Urinary bladder (tissue), 4 donors: Measurements from ENCODE around the gene C15orf39. TPM values are rescaled to one million over a fixed set of nuclear protein-coding genes. Genes with fewer than 3 reads are reported as not detected.
"Not testable (repeated sequence)": the region's sequence is repeated elsewhere in the genome, so short reads cannot be mapped to it uniquely, and the experiment has no call there.

ENCODE experiments used
- DNase-seq: peaks from one replicate; pipeline ENCODE4 v3.0.0-alpha.2; 2015; ENCODE audit errors: extremely low spot score
- H3K27ac ChIP-seq: one replicate; pipeline ENCODE4 v1.5.1; 2013; ENCODE audit warnings: low read depth, mild to moderate bottlenecking, moderate library complexity
- H3K36me3 ChIP-seq: one replicate; pipeline ENCODE4 v1.6.1; 2013; ENCODE audit warnings: mild to moderate bottlenecking, moderate library complexity; ENCODE audit not compliant: insufficient read depth
- H3K4me1 ChIP-seq: one replicate; pipeline ENCODE4 v1.6.1; 2013; ENCODE audit warnings: mild to moderate bottlenecking, moderate library complexity; ENCODE audit not compliant: insufficient read depth
- H3K4me3 ChIP-seq: one replicate; pipeline ENCODE4 v1.5.1; 2013; ENCODE audit warnings: low read depth, low read length
- WGBS: extraction: QIAGEN DNeasy Blood & Tissue Kit; methylation state at CpG from one replicate; pipeline ENCODE4 v1.1.7; 2013; 5-methylcytosine and 5-hydroxymethylcytosine counted together
- polyA plus RNA-seq: library from polyadenylated mRNA; stranded (reverse); fragments of 200-250 nt; gene quantifications from one replicate; pipeline ENCODE4 v1.2.3, GENCODE V29; 2013
- total RNA-seq: library from RNA; depleted of rRNA; stranded (reverse); fragments of >200 nt; gene quantifications from one replicate; pipeline ENCODE4 v1.2.3, GENCODE V29; 2014
- donor health status: healthy with polysubstance abuse.
- donor health status: healthy.

C15orf39 gene
- total and polyA plus RNA-seq, 2 donors = 4.3 to 26.4 TPM

GRCh38 chr15:75231836-75232235 lies 30.2 kb downstream of the C15orf39 start:
- no peak for DNase-seq
- no peak overlapping the region for H3K27ac ChIP-seq
- 62% methylated on average over 4 of the region's 4 CpGs for WGBS
- H3K4me3 ChIP-seq = no peak overlapping the region
- no peaks in the 10 kb centered on the region for H3K4me1 ChIP-seq
- H3K36me3 ChIP-seq = no peaks in the 10 kb centered on the region

DNA sequence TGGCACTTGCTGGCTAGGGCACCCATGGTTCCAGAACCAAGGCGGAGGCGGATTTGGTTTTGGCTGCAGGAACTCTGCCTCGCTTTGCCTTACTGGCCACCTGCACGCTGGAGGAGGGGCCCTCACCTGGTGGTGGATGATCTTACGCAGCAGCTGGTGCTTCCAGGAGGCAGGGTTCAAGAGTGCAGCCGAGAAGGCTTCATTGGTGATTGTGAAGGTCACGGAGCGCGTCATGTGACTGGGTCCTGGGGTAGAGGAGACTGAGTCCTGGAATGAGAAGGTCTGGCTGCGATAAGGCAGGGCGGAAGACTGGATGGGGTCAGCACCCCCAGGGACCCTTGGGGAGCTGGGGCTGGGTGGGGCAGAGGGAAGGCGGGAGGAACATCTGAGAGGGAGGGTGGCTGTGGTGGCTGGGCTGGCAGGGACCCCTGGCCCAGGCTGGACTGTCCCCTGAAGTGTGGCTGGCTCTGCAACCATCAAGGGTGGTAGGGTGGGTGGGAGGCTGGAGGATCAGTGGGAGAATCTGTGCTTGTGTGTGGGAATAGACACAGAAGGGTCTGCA lies 30.7 kb downstream of the C15orf39 start:
- H3K27ac ChIP-seq = no peak overlapping the region
- DNase-seq = no peak
- no peak overlapping the region for H3K4me3 ChIP-seq
- H3K36me3 ChIP-seq = no peaks in the 10 kb centered on the region
- WGBS = 92% methylated on average over 12 of the region's 12 CpGs
- H3K4me1 ChIP-seq = no peaks in the 10 kb centered on the region

GRCh38 chr15:75232826-75233503 lies 31.3 kb downstream of the C15orf39 start:
- no peak for DNase-seq
- H3K4me1 ChIP-seq = no peaks in the 10 kb centered on the region
- WGBS = 86% methylated on average over 17 of the region's 17 CpGs

DNA sequence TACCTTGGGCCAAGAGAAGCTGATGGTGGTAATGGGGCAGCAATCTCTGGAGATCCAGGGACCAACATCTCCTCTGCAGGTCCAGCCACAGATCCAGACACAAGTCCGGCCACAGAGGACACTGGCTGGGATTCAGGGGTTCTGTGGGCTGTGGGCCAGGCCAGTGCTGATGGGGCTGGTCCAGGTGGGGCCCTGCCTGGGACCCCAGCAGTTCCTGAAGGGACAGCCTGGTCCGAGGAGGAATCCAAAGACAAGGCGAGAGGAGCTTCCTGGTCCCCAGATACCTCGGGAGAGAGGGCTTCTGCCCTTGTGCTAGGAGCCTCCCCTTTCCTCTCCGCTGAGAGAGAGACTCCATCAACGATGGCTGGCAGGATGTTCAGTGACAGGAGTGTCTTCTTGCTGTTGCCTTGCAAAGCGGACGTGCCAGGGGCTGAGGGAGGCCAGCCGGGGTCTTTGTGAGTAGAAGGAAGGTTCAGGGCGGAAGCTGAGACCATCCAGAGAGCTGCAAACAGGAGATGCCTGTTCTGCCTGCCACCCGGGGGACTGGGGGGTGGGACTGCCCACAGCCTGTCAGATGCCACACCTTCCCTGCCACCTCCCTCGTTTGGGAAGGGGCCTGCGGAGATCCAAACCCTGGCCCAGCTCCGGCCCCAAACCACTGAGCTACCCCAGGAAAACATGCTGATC lies 32.0 kb downstream of the C15orf39 start:
- no peak for DNase-seq
- 70% methylated on average over 14 of the region's 14 CpGs for WGBS
- Histone ChIP-seq H3K36me3 (no peaks in the 10 kb centered on the region), H3K4me1 (no peaks in the 10 kb centered on the region), H3K27ac (no peak overlapping the region), H3K4me3 (no peak overlapping the region)

More at GRCh38 chr15:75232826-75233503, 31.3 kb downstream of the C15orf39 start:
- H3K4me3 ChIP-seq = no peak overlapping the region
- H3K27ac ChIP-seq = no peak overlapping the region
- H3K36me3 ChIP-seq = no peaks in the 10 kb centered on the region

DNA sequence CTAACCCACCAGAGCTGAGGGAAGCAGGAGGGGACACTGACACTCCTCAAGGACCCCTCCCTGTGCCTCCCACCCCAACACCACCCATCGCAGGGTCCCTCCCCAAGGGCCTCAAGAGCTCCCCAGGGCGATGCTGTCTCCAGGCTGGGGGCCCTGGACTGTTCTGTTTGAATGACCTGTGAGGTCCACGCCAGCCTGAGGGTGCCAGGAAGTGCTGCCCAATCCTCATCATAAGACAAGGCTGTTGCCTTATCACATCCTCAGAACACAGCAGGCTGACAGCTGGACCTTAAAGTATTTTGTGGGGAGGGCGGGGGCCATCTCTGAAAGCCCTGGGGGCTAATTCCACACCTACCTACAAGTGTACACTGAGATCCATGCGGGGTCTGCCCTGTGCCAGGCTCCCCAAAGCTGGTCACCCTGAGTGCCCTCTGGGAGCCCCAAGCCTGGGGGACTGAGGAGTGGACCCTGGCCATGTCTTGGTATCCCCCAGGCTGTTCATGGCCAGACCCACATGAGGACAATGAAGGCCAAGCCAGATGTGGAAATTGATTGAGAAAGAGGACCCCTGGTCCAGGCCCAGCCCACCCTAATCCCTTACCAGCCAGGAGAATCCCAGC lies 32.6 kb downstream of the C15orf39 start:
- WGBS = 81% methylated on average over 5 of the region's 5 CpGs
- no peak for DNase-seq
- no peak overlapping the region for H3K27ac ChIP-seq
- H3K4me1 ChIP-seq = no peaks in the 10 kb centered on the region
- no peak overlapping the region for H3K4me3 ChIP-seq
- H3K36me3 ChIP-seq = no peaks in the 10 kb centered on the region

GRCh38 chr15:75235051-75235673 lies 33.5 kb downstream of the C15orf39 start:
- H3K4me1 ChIP-seq = no peaks in the 10 kb centered on the region
- no peaks in the 10 kb centered on the region for H3K36me3 ChIP-seq
- no peak overlapping the region for H3K4me3 ChIP-seq
- DNase-seq = no peak
- H3K27ac ChIP-seq = no peak overlapping the region
- 87% methylated on average over 10 of the region's 10 CpGs for WGBS

- Histone ChIP-seq H3K4me3 (no peak overlapping the region), H3K36me3 (no peaks in the 10 kb centered on the region), H3K4me1 (no peaks in the 10 kb centered on the region), H3K27ac (no peak overlapping the region)
- 83% methylated on average over 11 of the region's 11 CpGs for WGBS
- DNase-seq = no peak
Observed at GRCh38 chr15:75235760-75236729, 34.4 kb downstream of the C15orf39 start.

DNA sequence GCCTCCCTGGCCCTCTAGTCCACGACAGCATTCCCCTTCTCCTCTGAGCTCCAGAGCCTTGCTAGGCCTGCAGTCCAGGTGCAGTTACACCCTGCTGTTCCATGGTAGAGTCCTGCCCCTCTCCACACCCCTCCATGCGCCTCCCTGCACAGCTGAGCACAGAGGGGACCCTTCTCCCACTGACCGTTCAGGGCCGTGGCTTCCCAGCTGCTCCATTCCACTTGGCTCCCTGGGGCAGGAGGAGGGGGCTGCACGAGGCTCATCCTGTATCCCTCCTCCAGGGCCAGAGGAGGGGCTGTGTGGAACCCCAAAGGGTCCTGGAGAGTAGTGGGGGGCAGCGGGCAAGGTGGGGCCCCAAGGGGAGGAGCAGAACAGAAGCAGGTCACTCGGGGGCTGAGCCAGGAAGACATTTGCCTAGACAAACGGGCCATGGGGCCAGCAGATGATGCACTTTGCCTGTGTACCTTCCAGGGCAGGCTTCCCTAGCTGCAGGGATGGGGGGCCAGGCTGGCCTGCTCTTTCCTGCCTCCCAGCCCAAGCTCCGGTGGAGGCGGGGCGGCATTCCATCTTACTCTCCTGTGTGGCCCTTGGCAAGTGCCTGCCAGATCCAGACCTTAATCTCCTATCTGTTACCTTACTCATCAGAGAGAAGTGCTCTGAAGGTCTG lies 35.8 kb downstream of the C15orf39 start:
- no peaks in the 10 kb centered on the region for H3K36me3 ChIP-seq
- DNase-seq = no peak
- no peak overlapping the region for H3K27ac ChIP-seq
- H3K4me3 ChIP-seq = no peak overlapping the region
- WGBS = 64% methylated on average over 11 of the region's 11 CpGs
- H3K4me1 ChIP-seq = no peaks in the 10 kb centered on the region

DNA sequence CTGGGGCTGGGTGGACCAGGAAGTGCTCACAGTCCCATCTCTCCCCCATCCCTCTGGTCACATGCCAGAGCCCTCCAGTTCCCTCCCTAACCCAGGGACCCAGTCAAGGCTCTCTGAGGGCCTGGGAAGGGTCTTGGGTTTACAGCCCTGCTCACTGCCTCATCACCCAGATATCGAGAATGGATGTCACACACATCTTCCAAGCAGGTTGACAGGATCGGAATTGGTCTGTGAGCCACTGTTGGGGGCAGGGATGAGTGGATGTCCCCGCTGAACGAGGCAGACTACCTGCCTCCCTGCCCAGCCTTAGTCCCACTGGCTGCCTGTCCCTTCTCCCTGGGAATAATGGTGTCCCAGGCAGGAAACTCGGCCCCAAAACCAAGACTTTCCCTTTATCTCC lies 36.5 kb downstream of the C15orf39 start:
- DNase-seq = no peak
- 82% methylated on average over 5 of the region's 5 CpGs for WGBS
- H3K36me3 ChIP-seq = no peaks in the 10 kb centered on the region
- no peaks in the 10 kb centered on the region for H3K4me1 ChIP-seq
- H3K4me3 ChIP-seq = no peak overlapping the region
- no peak overlapping the region for H3K27ac ChIP-seq

DNA sequence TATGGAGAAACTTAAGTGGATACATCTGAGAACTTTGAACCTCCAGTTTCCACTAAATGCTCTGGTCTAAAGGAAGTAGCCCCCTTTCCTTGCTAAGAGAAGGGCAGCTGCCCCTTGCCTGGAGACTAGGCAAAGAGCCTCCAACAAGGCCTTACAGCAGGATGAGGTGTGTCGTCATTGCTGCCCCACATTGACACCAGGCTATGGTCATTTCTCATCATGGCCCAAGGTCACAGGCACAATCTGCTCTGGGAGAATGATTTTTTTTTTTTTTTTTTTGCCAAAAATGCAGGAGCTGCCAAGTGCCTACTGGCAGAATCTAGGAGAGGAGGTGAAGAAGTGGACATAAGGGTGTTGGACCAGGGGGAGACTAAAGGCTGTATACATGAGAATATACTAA lies 44.1 kb downstream of the C15orf39 start:
- not testable (repeated sequence) for H3K4me1 ChIP-seq, H3K36me3 ChIP-seq, H3K4me3 ChIP-seq, H3K27ac ChIP-seq, DNase-seq
- WGBS = 88% methylated on average over 1 of the region's 1 CpG

DNA sequence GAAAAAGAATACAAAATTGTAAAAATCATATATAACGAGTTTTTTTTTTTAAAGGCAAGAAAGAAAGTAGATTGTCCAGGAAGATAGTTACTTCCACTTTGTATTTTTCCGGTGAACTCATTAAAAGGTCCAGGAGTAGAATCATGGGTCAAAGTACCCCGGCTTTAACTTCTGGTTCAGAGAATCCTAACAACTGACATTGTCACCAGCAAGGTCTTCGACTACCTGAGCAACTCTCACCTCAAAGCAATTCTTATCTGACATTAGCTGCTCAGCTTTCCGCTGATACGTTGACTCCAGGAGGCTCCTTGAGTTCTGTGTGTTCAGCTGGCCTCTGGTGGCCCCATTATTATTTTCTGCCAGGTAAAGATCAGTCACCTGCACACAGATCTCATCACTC lies 47.3 kb downstream of the C15orf39 start:
- DNase-seq, H3K36me3 ChIP-seq, H3K4me1 ChIP-seq, H3K4me3 ChIP-seq, H3K27ac ChIP-seq: not testable (repeated sequence)
- WGBS = 77% methylated on average over 6 of the region's 6 CpGs

DNA sequence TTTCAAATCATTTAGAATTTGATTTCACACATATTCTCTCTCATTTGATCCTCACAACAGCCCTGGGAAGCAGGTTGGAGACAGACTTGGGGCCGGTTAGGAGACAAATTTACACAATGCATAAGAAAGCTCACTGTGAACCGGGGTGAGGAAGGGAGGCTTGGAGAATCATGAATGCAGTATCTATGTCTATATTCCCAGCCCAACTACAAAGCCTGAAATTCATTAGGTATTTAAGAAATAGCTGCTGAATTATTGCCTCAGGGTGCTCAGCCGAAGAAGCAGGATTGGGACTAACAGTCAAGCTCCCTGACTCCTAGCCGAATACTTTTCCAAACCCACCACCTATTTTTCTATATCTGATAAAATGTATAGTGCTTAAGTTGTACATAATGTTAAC lies 48.0 kb downstream of the C15orf39 start:
- no peak overlapping the region for H3K4me3 ChIP-seq
- no peak overlapping the region for H3K27ac ChIP-seq
- WGBS = 57% methylated on average over 4 of the region's 4 CpGs
- no peak for DNase-seq
- H3K36me3 ChIP-seq = no peaks in the 10 kb centered on the region
- no peaks in the 10 kb centered on the region for H3K4me1 ChIP-seq
